Panc1 (cell line): ENCODE results near the gene GADL1. TPM values are rescaled to one million over a fixed set of nuclear protein-coding genes. Genes with fewer than 3 reads are reported as not detected.

Experiments
- ATAC-seq: fragments of 200-7000 bp; cut with Tn5 transposase; 2 replicates; pipeline ENCODE4 v1.9.1; 2020; ENCODE audit warnings: mild to moderate bottlenecking, moderate library complexity
- BruUV-seq: library from RNA; stranded (reverse); fragments of 400-500 nt; replicated peaks from 2 replicates; lab custom pipeline; 2021; lab: Mats Ljungman, UMichigan
- CTCF ChIA-PET: fragments of 300-600 bp; sonication (Branson Sonifier 250); formaldehyde crosslinking; loops from one replicate; lab custom pipeline; 2022; ENCODE audit warnings: antibody characterized with exemption; lab: Charles Lee
- POLR2A ChIA-PET: fragments of 300-600 bp; sonication (Branson Sonifier 250); formaldehyde crosslinking; loops from one replicate; lab custom pipeline; 2022; ENCODE audit warnings: antibody characterized with exemption; lab: Charles Lee
- DNase-seq: peaks from one replicate; pipeline ENCODE4 v3.0.0-alpha.2; 2010; ENCODE audit warnings: low read depth, low spot score
- H3K27ac ChIP-seq: 2 replicates; pipeline ENCODE4 v1.5.1; 2011; ENCODE audit warnings: mild to moderate bottlenecking, low read length, inconsistent platforms
- H3K27me3 ChIP-seq: fragments of 200-500 bp; sonication (Bioruptor generic); 2 replicates; pipeline ENCODE4 v1.6.0; 2014; ENCODE audit warnings: low read length, inconsistent platforms; ENCODE audit not compliant: control insufficient read depth, insufficient read depth
- H3K36me3 ChIP-seq: fragments of 200-500 bp; sonication (Bioruptor generic); 2 replicates; pipeline ENCODE4 v1.5.1; 2014; ENCODE audit warnings: inconsistent platforms, mild to moderate bottlenecking, low read length, moderate library complexity; ENCODE audit not compliant: control insufficient read depth, insufficient read depth
- H3K4me1 ChIP-seq: 2 replicates; pipeline ENCODE4 v1.5.1; 2011; ENCODE audit warnings: inconsistent platforms, mild to moderate bottlenecking, low read length, moderate library complexity; ENCODE audit not compliant: control insufficient read depth, insufficient read depth
- H3K4me3 ChIP-seq, 2 experiments: 2 replicates each; pipeline ENCODE4 v1.5.1; 2011 to 2012; ENCODE audit warnings: low read depth in 2 of 2, low read length in 2 of 2, mild to moderate bottlenecking in 2 of 2, inconsistent platforms in 1 of 2, moderate library complexity in 1 of 2
- H3K9me3 ChIP-seq: fragments of 200-500 bp; sonication (Bioruptor generic); 2 replicates; pipeline ENCODE4 v1.5.1; 2014; ENCODE audit warnings: low read depth, mild to moderate bottlenecking, inconsistent platforms, low read length, moderate library complexity; ENCODE audit not compliant: control insufficient read depth, insufficient read depth
- POLR2AphosphoS5 ChIP-seq: IDR thresholded peaks from 2 replicates; pipeline ENCODE4 v1.6.1; 2012; ENCODE audit warnings: mild to moderate bottlenecking, low read depth, low read length, moderate library complexity
- SIN3A ChIP-seq: IDR thresholded peaks from 2 replicates; pipeline ENCODE4 v1.6.1; 2012; ENCODE audit warnings: low read depth, mild to moderate bottlenecking, low read length, moderate library complexity, borderline replicate concordance; ENCODE audit not compliant: insufficient read depth
- TCF7L2 ChIP-seq: IDR thresholded peaks from 2 replicates; pipeline ENCODE4 v1.6.1; 2011; ENCODE audit warnings: mild to moderate bottlenecking, low read depth, low read length, inconsistent platforms
- in situ Hi-C: cut with HindIII; loops from 2 replicates; pipeline ENCODE4 v1.10.0; 2016; ENCODE audit warnings: low sequenced_read_pairs, low pct_unique_long_range_greater_than_20kb
- intact Hi-C: fragments of 100-400 bp; cut with micrococcal nuclease; formaldehyde crosslinking; loops from one replicate; pipeline ENCODE4 v1.10.0; 2022; ENCODE audit not compliant: unreplicated experiment
- total RNA-seq: library from RNA; stranded (reverse); gene quantifications from one replicate; pipeline ENCODE4 v1.2.1, GENCODE V29; 2021; ENCODE audit not compliant: unreplicated experiment
- TF ChIP-seq, protein P1 (sequence below): fragments of 450-650 bp; IDR thresholded peaks from 2 replicates; pipeline ENCODE4 v1.5.1; 2017; ENCODE audit warnings: mild to moderate bottlenecking
- TF ChIP-seq, protein P2 (sequence below), 2 experiments: IDR thresholded peaks; 2 replicates each; pipeline ENCODE4 v1.6.1; 2011 to 2012; ENCODE audit warnings: low read depth in 2 of 2, control low read depth in 1 of 2, low read length in 1 of 2, mild to moderate bottlenecking in 1 of 2, moderate library complexity in 1 of 2; ENCODE audit not compliant: insufficient read depth in 1 of 2

GADL1 gene
- total RNA-seq, 1 experiment from 2014 or later, result not detected

DNA sequence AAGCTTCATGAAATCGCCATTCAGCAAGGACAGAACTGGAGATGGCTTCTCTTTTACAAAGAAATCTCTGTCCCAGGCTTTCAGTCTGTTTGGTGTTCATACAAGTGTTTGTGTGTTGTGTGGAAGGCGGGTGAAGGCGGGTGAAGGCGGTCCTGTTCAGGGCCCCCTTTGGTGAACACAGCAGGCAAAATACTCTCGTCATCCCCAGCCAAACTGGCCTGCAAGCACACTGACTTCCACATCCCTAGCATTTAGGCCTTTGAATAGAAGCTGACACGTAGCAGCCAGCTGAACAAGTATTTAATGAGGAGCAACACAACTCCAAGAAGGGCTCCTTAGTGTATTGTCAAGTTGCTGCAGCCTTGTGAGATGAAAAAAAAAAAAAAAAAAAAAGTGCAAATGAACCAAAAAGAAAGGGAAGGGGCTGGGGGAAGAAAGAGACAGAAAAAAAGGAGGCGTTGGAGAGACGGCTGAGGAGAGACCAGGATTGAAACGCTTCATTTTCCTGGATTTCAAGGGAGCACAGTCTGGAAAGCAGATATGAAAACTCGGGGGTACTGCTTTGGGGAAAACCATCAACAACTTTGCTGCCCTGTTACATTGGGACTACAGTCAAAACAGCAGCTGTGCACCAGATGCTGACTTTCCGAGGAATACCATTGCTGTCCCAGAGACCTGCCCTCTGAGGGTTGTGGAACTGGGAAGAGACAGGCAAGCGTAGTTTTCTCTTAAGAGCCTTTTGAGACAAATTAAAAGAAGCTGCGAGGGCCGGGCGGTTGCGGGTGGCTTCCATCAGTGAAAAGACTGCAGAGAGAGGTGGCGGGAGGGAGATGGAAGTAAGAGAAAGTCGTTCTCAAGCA is 213.4 kb downstream of the GADL1 start:
- CTCF ChIA-PET, result no interaction called here
- no peaks in the 10 kb centered on the region; the same call in 1 of the 2 replicates for H3K36me3 ChIP-seq
- H3K27ac ChIP-seq, result peak overlapping the region; percentile 34; the same call in 1 of the 2 replicates

DNA sequence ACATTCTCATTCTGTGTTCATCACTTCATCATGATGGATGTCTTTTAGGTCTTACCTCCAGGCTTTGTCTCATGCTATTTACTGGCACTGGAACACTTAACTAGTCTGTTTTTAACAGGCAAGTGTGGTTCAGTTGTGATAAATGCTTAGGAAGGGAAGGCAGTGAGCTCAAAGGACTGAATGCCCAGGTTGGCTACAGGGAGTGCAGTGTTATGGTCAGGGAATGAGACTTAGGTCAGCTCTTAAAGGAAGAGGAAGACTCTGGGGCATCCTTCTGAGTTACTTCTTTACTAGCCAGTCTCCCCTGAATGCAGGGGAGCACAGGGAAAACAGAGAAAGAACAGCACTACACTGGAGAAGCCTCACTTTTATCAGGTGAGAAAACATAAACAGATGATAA is 215.4 kb downstream of the GADL1 start:
- ATAC-seq (no peak), DNase-seq (no peak)
- Histone ChIP-seq H3K4me3 (no peak overlapping the region), H3K9me3 (no peaks in the 10 kb centered on the region), H3K4me1 (no peaks in the 10 kb centered on the region), H3K27me3 (no peaks in the 10 kb centered on the region), H3K27ac (no peak overlapping the region), H3K36me3 (peaks cover 3% of the 10 kb centered on the region; the same call in 1 of the 2 replicates)
- ChIA-PET CTCF (no interaction called here), POLR2A (interaction anchor here (0.5 kb wide), 1 partner anchor 391 kb away, joined by 3 read pairs; no protein-coding TSS in a partner anchor)
- TF ChIP-seq TCF7L2 (no peak), POLR2AphosphoS5 (no peak), SIN3A (no peak)
- TF ChIP-seq, protein P1, sequence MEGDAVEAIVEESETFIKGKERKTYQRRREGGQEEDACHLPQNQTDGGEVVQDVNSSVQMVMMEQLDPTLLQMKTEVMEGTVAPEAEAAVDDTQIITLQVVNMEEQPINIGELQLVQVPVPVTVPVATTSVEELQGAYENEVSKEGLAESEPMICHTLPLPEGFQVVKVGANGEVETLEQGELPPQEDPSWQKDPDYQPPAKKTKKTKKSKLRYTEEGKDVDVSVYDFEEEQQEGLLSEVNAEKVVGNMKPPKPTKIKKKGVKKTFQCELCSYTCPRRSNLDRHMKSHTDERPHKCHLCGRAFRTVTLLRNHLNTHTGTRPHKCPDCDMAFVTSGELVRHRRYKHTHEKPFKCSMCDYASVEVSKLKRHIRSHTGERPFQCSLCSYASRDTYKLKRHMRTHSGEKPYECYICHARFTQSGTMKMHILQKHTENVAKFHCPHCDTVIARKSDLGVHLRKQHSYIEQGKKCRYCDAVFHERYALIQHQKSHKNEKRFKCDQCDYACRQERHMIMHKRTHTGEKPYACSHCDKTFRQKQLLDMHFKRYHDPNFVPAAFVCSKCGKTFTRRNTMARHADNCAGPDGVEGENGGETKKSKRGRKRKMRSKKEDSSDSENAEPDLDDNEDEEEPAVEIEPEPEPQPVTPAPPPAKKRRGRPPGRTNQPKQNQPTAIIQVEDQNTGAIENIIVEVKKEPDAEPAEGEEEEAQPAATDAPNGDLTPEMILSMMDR, result no peak
- TF ChIP-seq, protein P2, sequence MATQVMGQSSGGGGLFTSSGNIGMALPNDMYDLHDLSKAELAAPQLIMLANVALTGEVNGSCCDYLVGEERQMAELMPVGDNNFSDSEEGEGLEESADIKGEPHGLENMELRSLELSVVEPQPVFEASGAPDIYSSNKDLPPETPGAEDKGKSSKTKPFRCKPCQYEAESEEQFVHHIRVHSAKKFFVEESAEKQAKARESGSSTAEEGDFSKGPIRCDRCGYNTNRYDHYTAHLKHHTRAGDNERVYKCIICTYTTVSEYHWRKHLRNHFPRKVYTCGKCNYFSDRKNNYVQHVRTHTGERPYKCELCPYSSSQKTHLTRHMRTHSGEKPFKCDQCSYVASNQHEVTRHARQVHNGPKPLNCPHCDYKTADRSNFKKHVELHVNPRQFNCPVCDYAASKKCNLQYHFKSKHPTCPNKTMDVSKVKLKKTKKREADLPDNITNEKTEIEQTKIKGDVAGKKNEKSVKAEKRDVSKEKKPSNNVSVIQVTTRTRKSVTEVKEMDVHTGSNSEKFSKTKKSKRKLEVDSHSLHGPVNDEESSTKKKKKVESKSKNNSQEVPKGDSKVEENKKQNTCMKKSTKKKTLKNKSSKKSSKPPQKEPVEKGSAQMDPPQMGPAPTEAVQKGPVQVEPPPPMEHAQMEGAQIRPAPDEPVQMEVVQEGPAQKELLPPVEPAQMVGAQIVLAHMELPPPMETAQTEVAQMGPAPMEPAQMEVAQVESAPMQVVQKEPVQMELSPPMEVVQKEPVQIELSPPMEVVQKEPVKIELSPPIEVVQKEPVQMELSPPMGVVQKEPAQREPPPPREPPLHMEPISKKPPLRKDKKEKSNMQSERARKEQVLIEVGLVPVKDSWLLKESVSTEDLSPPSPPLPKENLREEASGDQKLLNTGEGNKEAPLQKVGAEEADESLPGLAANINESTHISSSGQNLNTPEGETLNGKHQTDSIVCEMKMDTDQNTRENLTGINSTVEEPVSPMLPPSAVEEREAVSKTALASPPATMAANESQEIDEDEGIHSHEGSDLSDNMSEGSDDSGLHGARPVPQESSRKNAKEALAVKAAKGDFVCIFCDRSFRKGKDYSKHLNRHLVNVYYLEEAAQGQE (IDR thresholded peaks at IDR 0.05; ENCODE audit: insufficient read depth in 1 of 2, low read depth in 2 of 2, low read length in 1 of 2), result no peak
- no TSS peak for BruUV-seq
- intact Hi-C loops (no loop called here), in situ Hi-C loops (no loop called here)

More for the DNA sequence above, 213.4 kb downstream of the GADL1 start:
- Histone ChIP-seq H3K9me3 (no peaks in the 10 kb centered on the region), H3K4me3 (no peak overlapping the region), H3K4me1 (no peaks in the 10 kb centered on the region), H3K27me3 (no peaks in the 10 kb centered on the region)
- no TSS peak for BruUV-seq
- in situ Hi-C loops, result no loop called here
- TF ChIP-seq, protein P1, result no peak
- TF ChIP-seq, protein P2 (IDR thresholded peaks at IDR 0.05; ENCODE audit: insufficient read depth in 1 of 2, low read depth in 2 of 2, low read length in 1 of 2), result no peak
- no peak for TF ChIP-seq SIN3A
- no peak for TF ChIP-seq POLR2AphosphoS5
- no peak for TF ChIP-seq TCF7L2
- DNase-seq (no peak), ATAC-seq (no peak)
- intact Hi-C loops, result no loop called here
- POLR2A ChIA-PET, result interaction anchor here (0.6 to 0.7 kb wide), 2 partner anchors 33 to 376 kb away, joined by 4 to 7 read pairs; no protein-coding TSS in a partner anchor
